Measurements from ENCODE around the gene YOD1.

The YOD1 gene

GRCh38 chr1:207051191-207051943 is at the start of gene YOD1:
TSS of gene YOD1 (minus strand) at chr1:207051208. CDS start at chr1:207051030, 178 bp downstream.
- peak; percentile 70 for DNase-seq

- no peak for DNase-seq
Measured at GRCh38 chr1:207097871-207098324, 46.9 kb upstream of the YOD1 start.

GRCh38 chr1:207093944-207094343 is 42.9 kb upstream of the YOD1 start:
- no peak for DNase-seq

- DNase-seq: no peak
Measured at GRCh38 chr1:207091200-207091908, 40.3 kb upstream of the YOD1 start.

GRCh38 chr1:207089627-207090355 is 38.8 kb upstream of the YOD1 start:
- DNase-seq: no peak

- peak; percentile 4 for DNase-seq
Measured at GRCh38 chr1:207088701-207089626, 38.0 kb upstream of the YOD1 start, which contains the start of gene C4BPB. TSS of gene C4BPB (plus strand) at chr1:207088860. CDS start at chr1:207089532, 672 bp downstream.

- no peak for DNase-seq
Measured at GRCh38 chr1:207088161-207088560, 37.2 kb upstream of the YOD1 start.

- no peak for DNase-seq
Measured at GRCh38 chr1:207085887-207086286, 34.9 kb upstream of the YOD1 start.

GRCh38 chr1:207084701-207085180 is 33.7 kb upstream of the YOD1 start:
- peak; percentile 65 for DNase-seq

GRCh38 chr1:207084232-207084631 is 33.2 kb upstream of the YOD1 start:
- no peak for DNase-seq

GRCh38 chr1:207081806-207082205 is 30.8 kb upstream of the YOD1 start:
- no peak for DNase-seq

- DNase-seq: no peak
Measured at GRCh38 chr1:207081088-207081487, 30.1 kb upstream of the YOD1 start.

GRCh38 chr1:207079706-207080241 is 28.8 kb upstream of the YOD1 start:
- no peak for DNase-seq

GRCh38 chr1:207078578-207079132 is 27.6 kb upstream of the YOD1 start:
- no peak for DNase-seq

- peak; percentile 75 for DNase-seq
Measured at GRCh38 chr1:207077470-207078377, 26.7 kb upstream of the YOD1 start.

- no peak for DNase-seq
Measured at GRCh38 chr1:207077012-207077411, 26.0 kb upstream of the YOD1 start.

- DNase-seq: no peak
Measured at GRCh38 chr1:207076181-207076955, 25.4 kb upstream of the YOD1 start.

GRCh38 chr1:207073906-207074820 is 23.2 kb upstream of the YOD1 start:
- DNase-seq: no peak
